WERI-Rb-1 (cell line): ENCODE measurements around the gene VRK2.

ENCODE experiments used
- DNase-seq: peaks from one replicate; pipeline ENCODE4 v3.0.0-alpha.2; 2020
- H3K27ac ChIP-seq: fragments of 250-450 bp; sonication (Bioruptor Pico); 2 replicates; pipeline ENCODE4 v1.5.1; 2020; ENCODE audit warnings: mild to moderate bottlenecking, moderate library complexity
- H3K27me3 ChIP-seq: fragments of 250-450 bp; sonication (Bioruptor Pico); 2 replicates; pipeline ENCODE4 v1.5.1; 2021; ENCODE audit warnings: mild to moderate bottlenecking, low read depth, moderate library complexity; ENCODE audit not compliant: insufficient read depth, severe bottlenecking
- H3K36me3 ChIP-seq: fragments of 250-450 bp; sonication (Bioruptor Pico); 2 replicates; pipeline ENCODE4 v1.5.1; 2020; ENCODE audit warnings: mild to moderate bottlenecking, moderate library complexity
- H3K4me3 ChIP-seq: 2 replicates; pipeline ENCODE4 v1.5.1; 2011; ENCODE audit warnings: low read depth, mild to moderate bottlenecking, control low read depth, low read length
- H3K9me3 ChIP-seq: fragments of 250-450 bp; sonication (Bioruptor Pico); 2 replicates; pipeline ENCODE4 v1.5.1; 2021; ENCODE audit warnings: mild to moderate bottlenecking, moderate library complexity; ENCODE audit not compliant: severe bottlenecking
- TF ChIP-seq, protein P1 (sequence below): IDR thresholded peaks from 2 replicates; pipeline ENCODE4 v1.5.1; 2011; ENCODE audit warnings: low read depth, mild to moderate bottlenecking, control low read depth, inconsistent platforms, low read length

Gene VRK2

DNA sequence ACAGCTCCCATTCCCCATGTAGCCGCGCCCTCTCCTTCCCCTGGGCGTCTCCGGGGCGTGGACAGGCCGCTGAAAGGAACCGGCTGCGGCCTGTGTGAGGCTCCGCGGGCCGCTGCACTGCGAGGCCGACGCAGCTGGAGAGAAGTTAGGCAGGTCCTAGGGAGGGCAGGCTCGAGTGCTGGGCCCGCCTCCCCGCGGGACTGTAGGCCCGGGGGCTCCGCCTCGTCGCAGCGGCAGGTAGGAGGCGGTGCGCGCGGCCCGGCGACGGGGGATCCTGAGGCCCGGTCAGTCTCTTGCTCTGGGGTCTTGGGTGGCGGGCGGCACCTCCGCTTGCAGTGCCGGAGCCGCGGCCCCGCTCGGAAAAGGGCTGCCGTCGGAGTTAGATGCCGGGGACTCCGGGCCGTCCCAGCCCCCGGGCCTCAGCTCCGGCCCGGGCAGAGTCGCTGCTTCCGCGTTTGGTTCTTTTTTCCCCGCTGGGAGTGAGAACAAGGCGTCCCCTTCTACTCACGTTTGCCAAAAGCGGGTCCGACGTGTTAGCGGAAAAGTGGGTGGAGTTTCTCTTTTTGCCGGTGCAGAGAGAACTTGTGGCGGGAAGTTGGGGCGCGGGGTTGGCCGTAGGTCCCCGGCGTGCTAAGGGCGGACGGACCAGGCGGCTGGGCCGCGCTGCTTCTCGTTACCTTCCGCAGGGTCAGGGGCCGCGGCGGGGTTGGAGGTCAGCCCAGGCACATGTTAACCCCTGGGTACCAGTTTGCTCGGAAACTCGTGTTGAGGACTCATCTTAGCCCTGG lies at the start of gene VRK2:
Gene VRK2 (plus strand): TSS at position 222 of the 788 bp plus-strand sequence. CDS start 2,026 bp downstream, outside the sequence.
- TF ChIP-seq, protein P1, sequence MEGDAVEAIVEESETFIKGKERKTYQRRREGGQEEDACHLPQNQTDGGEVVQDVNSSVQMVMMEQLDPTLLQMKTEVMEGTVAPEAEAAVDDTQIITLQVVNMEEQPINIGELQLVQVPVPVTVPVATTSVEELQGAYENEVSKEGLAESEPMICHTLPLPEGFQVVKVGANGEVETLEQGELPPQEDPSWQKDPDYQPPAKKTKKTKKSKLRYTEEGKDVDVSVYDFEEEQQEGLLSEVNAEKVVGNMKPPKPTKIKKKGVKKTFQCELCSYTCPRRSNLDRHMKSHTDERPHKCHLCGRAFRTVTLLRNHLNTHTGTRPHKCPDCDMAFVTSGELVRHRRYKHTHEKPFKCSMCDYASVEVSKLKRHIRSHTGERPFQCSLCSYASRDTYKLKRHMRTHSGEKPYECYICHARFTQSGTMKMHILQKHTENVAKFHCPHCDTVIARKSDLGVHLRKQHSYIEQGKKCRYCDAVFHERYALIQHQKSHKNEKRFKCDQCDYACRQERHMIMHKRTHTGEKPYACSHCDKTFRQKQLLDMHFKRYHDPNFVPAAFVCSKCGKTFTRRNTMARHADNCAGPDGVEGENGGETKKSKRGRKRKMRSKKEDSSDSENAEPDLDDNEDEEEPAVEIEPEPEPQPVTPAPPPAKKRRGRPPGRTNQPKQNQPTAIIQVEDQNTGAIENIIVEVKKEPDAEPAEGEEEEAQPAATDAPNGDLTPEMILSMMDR = no peak
- Histone ChIP-seq H3K27ac (no peak within 1 kb of the TSS), H3K36me3 (no peaks in the 10 kb centered on the region), H3K4me3 (no peak within 1 kb of the TSS), H3K27me3 (no peaks in the 10 kb centered on the region), H3K9me3 (peaks cover 2% of the 10 kb centered on the region)
- no peak for DNase-seq

DNA sequence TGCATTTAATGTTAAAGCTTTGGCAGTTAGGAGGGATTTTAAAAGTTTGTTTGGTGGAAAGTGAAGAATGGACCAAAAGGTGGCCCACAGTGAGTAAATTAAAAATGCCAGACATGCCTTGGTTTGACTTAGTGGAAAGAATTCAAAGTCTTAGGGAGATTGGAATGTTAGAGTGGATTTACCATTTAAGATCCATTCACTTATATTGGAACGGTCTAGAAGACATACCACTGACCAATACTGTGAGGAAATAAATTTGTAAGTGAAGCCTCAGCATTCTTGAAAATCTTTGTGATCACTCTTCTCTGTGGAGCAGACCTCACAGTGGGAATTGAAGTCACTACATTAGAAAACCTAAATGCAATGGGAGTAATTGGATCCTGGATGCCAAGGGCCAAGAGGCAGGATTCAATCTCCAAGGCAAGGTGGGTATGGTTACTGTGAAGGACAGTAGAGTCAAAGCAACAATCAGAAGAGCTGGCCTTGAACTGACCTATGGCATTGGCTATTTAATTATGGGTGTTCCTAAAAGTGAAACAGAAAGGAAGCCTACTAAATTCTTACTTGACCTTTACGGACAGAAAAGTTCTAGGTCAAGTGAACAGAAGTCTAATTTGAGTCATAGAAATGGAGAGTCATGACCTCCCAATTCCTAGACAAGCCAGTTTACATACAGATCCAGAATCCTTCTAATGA lies 40.2 kb upstream of the VRK2 start:
- no peak for DNase-seq
- H3K27me3 ChIP-seq = no peaks in the 10 kb centered on the region
- no peaks in the 10 kb centered on the region for H3K36me3 ChIP-seq
- TF ChIP-seq, protein P1 = no peak
- no peak overlapping the region for H3K4me3 ChIP-seq
- no peaks in the 10 kb centered on the region for H3K9me3 ChIP-seq
- no peak overlapping the region for H3K27ac ChIP-seq

DNA sequence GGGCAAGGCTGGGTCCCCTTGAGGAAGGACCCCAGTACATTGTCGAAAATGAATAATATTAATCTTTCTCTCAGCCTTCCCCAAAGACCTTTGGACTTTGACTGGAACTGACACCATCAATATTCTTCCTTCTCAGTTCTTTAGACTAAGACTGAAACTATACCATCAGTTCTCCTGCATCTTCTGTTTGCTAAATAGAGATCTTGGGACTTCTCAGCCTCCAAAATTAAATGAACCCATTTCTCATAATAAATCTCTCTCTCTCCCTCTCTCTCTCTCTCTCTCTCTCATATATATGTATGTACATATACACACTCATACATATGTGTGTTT lies 39.7 kb upstream of the VRK2 start:
- no peak for DNase-seq
- no peaks in the 10 kb centered on the region for H3K9me3 ChIP-seq
- H3K4me3 ChIP-seq = no peak overlapping the region
- H3K27ac ChIP-seq = no peak overlapping the region
- H3K27me3 ChIP-seq = no peaks in the 10 kb centered on the region
- TF ChIP-seq, protein P1 = no peak
- no peaks in the 10 kb centered on the region for H3K36me3 ChIP-seq

DNA sequence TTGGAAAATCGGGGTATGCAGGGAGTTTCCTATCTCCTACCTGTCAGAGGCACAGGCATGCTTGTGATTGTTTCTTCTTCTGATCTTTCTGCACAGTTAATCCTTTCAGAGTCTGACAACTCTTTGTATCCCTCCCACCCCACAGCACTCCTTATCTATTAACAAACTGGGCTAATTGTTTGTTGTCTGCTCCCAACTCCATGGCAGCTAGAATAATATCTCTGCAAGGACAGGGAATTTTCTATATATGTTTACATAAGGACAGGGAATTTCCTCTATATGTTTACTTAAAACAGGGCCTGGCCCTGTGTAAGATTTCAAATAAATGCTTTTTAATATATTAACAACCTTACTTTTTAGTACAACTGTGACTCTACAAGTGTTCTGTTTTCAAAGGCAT lies 36.0 kb upstream of the VRK2 start:
- DNase-seq = no peak
- no peak overlapping the region for H3K4me3 ChIP-seq
- no peaks in the 10 kb centered on the region for H3K27me3 ChIP-seq
- no peak overlapping the region for H3K27ac ChIP-seq
- no peaks in the 10 kb centered on the region for H3K36me3 ChIP-seq
- TF ChIP-seq, protein P1 = no peak
- H3K9me3 ChIP-seq = no peaks in the 10 kb centered on the region

DNA sequence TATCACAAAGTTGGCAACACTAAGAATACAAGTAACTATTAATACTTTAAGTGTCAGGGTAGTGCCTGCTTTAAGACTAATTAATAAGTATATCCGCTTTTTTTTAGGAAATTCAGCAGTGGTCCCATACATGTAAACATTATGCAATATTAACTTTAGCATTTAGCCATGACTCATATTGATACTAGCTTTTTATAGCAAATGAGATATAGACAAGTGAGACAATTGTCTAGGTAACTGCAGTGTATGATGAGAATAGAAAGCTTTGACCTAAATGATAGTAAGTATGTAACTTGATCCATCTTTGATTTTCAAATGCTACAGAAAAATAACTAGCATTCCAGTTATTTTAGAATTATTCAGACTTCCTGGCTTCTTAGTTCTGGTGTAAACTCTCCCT lies 27.4 kb upstream of the VRK2 start:
- DNase-seq = no peak
- no peaks in the 10 kb centered on the region for H3K27me3 ChIP-seq
- no peak overlapping the region for H3K4me3 ChIP-seq
- no peaks in the 10 kb centered on the region for H3K36me3 ChIP-seq
- TF ChIP-seq, protein P1 = no peak
- H3K27ac ChIP-seq = no peak overlapping the region
- H3K9me3 ChIP-seq = peaks cover 3% of the 10 kb centered on the region
